ENCODE data around the gene SPAG5.

The SPAG5 gene

GRCh38 chr17:28538296-28538895, 60.4 kb downstream of the SPAG5 start:
- DNase-seq, result no peak

DNA sequence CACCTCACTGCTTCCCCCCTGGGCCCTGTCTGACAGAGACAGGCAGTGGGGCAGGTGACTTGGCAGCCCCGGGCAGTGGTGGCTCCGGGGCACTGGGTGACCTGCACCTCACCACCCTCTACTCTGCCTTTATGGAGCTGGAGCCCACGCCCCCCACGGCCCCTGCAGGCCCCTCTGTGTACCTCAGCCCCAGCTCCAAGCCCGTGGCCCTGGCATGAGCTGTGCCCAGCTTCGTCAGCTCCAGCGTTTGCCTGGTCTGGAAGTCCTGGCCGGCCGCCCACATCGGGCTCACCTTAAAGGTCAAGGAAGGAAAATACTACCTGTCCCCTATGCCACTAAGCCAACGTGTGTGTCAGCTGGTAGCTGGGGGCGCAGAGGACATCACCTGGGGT, 61.6 kb downstream of the SPAG5 start:
- DNase-seq, result no peak

GRCh38 chr17:28536532-28537218, 62.1 kb downstream of the SPAG5 start:
- DNase-seq, result no peak

GRCh38 chr17:28534740-28535375, 64.0 kb downstream of the SPAG5 start:
- DNase-seq, result no peak

GRCh38 chr17:28533091-28533807, 65.6 kb downstream of the SPAG5 start:
- no peak for DNase-seq

- DNase-seq, result no peak
These were observed 66.5 kb downstream of the SPAG5 start for GRCh38 chr17:28532050-28532960.

DNA sequence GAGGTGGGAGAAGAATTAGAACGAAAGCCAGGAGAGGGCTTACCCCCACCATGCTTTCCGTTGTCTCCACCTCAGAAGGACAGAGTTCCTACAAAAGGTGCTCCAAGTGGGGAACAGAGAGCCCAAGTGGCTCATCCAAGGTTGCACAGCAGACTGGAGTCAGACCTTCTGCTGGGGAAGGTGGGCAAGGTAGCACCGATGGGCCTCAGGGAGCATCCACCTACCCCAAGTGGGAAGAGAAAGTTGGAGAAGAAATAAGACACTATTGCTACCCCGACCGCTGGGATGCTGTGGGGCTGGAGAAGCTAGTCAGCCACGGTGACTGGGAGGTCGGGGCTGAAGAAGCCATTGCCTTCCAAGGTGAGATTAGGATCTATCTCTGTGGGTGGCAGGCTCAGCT, 67.9 kb downstream of the SPAG5 start:
- no peak for DNase-seq

DNA sequence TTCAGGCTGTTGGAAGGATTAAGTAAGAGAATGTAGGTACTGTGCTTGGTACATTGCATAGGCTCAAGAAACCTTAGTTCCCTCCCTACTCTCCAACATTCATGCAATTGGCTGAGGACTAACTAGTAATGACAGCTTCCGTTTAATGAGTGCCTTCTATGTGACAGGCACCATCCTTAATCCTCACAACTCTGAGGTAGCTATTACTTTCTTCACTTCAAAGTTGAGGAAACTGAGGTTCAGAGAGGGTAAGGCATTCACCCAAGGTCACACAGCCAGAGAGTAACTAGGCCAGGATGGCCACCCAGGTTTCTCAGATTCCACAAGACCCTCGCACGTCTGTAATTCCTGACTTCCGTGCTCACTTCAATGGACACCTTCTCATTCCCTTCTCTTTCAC, 68.6 kb downstream of the SPAG5 start:
- DNase-seq, result no peak

- DNase-seq, result no peak
These were observed 69.8 kb downstream of the SPAG5 start for GRCh38 chr17:28529013-28529400.

- DNase-seq, result no peak
These were observed 70.4 kb downstream of the SPAG5 start for GRCh38 chr17:28528327-28529012.

DNA sequence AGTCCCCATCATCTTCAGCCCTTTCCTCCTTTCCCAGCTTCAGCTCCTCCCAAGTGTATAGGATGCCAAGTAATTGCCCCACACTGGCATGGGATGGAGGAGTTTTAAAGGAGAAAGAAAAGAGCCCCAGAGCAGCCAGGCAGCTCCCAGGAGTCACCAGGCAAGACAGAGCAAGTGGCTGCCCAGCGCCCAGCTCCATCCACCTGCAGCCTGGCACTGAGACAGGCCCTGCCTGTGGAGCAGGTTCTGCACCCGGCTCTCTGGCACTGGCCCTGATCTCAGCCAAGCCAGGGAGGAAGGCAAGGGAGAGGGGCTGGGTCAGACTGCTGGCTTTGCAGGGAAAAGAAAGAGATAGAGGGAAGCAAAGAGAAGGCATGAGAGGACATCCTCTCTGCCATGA, 71.0 kb downstream of the SPAG5 start:
- no peak for DNase-seq

Data from NCI-H510A treated with DMSO at 0.1 percent for 48 hours (cell line).